IPS DF 19.7 (cell line): ENCODE measurements around the gene SNAI3.

Experiments
- DNase-seq: peaks from one replicate; pipeline ENCODE4 v3.0.0-alpha.2; 2013; ENCODE audit warnings: low read depth, low spot score

The SNAI3 gene

DNA sequence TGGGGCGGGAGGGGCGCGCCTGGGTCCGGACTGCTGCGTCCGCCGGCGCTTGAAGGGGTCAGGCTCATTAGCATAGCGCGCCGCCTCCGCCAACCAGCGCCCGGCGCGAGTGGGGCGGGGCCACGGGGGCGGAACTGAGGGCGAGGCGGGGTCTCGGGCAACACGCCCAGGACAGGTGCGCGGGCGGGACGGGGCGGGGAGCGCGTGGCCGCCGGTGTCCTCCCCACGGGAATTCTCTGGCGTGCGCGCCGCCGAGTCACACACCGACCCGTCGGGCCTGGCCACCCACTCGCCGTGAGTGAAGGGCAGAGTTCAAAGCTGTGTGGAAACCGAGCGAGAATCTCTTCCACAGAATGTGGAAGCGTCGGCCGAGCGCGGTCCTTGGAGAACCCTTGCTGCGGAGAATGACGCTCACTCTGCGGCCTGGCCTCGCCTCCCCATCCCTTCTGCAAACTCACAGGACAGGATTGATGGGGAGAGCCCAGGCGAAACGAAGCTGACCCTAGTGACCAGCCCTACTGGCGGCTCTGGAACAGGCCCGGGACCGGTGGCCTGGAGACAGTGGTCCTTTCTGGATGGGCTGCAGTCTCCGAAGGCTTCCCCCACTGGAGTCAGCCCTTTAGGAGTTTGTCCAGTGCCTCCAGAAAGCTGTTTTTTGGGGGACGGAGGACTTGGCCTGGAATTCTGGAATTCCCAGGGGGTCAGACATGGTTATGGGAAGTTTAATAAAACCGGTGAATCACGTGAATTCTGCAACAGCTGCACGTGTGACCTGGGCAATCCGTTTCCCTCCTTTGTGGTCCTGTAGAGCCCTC lies at the start of gene SNAI3:
SNAI3 (minus strand) TSS at position 69 of the 815 bp plus-strand sequence. CDS start 101 bp downstream, outside the sequence.
- DNase-seq = no peak

DNA sequence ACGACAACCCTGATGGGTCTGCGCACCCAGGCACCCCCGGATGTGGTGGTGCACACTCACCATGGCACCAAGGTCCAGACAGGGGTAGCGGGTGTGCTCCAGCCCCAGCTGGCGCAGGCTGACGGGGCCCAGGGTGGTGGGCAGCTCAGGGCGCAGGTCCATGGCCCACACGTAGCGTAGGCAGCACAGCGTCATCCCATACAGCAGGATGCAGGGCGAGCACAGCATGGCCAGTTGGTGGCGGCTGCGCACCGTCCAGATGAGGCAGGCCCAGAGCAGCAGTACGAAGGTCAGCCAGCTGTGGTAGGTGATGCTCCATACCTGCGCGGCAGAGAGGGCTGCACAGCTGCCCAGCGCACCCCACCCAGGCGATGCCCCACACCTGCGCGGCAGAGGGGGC lies 49.8 kb upstream of the SNAI3 start:
- DNase-seq = no peak

DNA sequence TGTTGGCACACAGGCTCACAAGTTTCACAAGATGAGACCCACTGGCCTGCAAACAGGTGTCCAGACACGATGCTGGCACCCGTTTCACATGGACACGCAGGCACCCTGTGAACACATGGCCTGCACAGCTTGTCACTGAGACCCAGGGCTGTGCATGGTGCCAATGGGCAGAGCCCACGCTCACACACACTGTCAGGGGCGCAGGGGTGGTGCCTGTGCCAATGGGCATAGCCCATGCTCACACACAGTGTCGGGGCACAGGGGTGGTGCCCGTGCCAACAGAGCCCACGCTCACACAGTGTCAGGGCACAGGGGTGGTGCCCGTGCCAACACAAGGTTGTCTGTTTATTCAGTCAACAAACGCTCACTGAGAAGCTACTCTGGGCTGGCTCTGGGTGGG lies 49.3 kb upstream of the SNAI3 start:
- DNase-seq = no peak

DNA sequence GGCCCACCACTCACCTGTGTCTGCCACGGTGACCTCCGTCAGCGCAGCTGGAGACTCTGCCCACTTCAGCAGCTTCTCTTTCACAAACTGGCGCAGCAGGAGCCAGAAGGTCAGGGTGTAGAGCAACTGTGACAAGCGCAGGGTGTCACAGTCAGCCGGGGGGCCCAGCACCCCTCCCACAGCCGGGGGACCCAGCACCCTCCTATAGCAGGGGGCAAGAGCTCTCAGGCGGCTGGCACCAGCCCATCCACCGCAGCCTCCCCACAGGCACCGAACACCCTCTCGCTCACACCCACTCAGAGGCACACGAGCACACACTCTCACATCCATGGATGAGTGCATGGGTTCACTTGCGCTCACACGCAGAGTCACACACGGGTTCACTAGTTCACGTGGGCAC lies 48.8 kb upstream of the SNAI3 start:
- no peak for DNase-seq

DNA sequence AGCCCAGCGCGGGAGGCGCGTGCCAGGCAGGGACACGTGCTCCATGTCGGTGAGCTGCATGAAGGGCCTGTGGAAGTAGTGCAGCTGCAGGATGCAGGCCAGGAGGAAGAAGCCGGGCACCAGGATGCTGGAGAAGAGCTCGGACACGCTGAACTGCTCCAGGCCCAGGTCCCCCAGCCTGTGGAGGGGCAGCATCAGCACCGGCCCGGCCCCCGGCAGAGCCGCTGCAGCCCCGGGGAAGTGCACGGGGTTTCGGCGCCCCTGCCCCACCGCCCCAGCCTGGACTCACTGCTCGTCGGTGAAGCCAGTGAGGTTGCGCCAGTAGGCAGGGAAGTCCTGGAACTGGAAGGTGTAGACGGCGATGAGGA lies 48.0 kb upstream of the SNAI3 start:
- DNase-seq = no peak

DNA sequence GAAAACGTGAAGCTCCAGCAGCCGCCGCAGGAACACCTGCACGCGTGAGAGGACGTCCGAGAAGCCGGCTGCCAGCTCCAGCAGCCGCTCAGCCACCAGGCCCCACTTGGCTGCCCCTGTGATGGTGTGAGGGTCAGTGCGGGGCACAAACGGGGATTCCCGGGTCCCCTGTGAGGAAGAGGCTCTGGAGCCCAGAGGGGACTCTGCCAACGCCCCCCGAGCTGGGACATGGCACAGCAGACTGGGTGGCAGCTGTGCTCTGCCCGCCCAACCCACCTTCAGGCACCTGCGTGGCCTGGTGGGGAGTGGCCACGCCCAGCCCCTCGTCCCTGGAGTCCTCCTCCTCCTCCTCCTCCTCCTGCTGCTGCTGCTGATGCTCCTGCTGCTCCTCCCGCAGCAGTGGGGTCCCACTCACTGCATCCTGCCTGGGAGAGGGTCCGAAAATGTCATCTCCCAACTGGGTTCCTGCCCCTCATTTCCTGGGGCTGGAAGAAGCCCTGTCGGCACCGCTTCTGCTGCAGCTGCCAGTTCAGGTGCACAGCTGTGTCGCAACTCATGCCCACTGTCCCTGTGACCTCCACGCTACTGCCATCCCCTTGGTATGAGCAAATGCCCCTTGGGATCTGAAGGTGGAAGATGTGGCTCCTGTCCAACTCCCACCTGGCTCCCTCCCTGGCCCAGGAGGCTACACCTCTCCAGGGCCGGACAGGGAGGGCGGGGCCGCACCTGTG lies 47.5 kb upstream of the SNAI3 start:
- DNase-seq = no peak

DNA sequence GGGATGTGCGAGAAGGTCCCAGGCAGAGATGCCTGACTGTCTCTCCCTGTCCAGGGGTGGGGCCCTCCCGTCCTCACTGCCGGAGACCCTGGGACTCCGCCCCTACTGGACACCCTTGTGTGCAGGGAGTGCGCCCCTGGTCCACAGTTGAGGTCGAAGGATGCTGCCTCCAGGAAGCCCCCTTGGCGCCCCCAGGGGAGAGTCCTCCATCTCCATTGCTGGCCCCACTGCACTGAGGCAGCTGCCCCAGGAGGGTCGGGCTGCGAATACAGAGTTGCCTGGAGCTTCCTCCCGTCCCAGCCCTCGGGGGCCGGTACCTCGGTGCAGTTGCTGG lies 46.6 kb upstream of the SNAI3 start:
- no peak for DNase-seq

DNA sequence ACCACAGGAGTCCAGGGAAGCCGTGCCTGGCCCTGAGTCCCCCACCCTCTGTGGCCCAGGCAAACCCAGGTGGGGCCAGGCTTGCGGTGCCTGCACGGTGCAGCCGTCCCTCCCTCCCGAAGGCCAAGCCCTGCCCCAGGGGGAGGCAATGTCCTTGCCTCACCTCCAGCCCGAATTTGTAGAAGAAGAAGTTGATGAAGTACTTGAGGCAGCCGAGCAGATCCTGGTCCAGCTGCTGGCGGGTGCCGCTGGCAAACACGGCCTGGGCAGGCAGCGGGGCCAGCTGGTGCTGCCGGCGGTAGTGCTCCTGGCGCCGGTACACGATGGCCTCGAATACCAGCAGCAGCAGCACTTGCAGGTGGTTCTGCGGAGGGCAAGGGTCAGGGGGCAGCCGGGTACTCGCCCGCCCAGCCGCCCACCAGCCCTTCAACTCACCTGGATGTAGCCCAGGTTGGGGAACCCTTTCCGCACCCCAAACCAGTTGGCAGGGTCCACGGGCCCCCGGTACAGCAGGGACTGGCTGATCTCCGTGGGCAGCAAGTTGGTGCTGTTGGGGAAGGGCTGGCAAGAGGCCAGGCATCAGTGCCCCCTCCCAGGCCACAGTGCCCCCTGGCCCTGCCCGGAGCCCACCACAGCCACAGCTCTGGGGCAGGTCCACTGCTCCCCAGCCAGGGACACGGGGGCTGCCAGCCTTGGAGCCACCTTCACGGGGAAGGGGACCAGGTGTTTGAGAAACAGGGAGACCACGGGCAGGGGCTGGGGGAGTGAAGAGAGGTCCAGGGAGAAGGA lies 46.1 kb upstream of the SNAI3 start:
- no peak for DNase-seq

DNA sequence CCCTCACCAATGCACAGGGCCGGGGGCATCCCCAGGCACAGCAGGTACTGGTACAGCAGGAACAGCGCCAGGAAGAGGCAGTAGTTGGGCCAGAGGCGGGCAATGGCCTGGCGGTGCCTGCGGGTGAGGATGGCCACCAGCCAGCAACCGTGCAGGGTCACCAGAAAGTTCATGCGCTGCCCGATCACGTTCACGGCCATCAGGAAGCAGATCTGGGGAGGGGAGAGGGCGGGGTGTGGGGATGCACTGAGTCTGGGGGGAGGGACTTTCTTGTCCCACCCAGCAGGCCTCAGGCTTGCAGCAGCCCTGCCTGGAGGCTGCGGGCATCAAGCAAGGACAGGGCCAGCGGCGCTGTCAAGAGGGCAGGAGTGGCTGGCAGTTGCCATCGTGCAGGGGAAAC lies 45.4 kb upstream of the SNAI3 start:
- no peak for DNase-seq

DNA sequence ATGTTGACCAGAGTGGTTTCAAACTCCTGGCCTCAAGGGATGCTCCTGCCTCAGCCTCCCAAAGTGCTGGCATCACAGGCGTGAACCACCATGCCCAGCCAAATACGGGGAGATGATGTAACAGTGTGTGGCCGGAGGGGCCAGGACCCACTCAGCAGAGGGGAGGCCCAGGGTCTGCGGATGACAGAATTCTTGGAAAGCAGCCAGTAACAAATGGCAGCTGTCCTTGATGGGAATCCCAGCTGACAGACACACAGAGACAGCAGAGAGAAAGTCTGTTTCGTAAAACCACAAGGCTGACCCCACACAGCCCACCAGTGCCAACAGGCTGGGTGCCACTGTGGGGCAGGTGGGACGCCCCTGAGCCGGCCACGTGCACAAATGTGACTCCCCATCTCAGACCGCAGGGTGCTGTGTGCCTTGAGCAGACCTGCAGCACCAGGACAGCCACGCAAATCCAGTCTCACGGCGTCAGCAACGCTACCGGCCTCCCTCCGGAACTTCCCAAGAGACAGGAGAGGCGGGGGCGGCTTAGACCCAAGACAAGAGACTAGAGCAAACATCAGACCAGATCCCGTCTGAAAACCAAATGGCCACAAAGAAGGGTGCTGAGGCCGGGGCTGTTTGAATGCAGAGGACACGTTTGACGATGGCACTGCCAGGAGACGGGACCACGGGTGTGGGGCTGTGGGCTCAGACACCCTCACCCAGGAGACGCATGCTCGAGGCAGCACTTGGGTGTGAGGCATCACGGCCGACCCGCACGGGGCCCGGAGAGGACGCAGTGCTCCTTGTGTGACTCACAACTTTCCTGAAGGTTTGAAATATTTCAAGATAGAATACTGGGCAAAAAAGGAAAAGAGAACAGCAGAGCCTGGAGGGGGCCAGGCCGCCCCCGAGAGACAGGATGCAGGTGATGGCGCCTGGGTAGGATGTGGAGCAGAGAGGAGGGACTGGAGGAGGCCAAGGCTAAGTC lies 44.6 kb upstream of the SNAI3 start:
- no peak for DNase-seq

DNA sequence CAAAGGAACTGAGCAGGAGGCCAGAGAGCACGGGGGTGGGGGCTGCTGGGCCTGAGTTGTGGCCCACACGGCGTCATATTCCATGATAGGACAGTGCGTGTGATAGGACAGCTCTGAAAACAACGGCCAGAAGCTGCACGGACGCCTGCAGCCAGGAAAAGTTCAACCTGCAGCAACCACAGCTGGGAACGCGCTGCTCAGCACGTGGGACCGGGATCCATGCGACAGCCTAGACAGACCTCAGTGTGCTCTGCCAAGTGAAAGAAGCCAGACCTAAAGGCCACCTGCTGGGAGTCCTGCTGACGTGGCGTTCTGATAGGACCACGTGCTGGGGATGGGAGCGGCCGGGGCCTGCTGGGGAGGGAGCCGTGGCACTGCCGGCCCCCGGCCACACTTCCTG lies 41.6 kb upstream of the SNAI3 start:
- DNase-seq = no peak

DNA sequence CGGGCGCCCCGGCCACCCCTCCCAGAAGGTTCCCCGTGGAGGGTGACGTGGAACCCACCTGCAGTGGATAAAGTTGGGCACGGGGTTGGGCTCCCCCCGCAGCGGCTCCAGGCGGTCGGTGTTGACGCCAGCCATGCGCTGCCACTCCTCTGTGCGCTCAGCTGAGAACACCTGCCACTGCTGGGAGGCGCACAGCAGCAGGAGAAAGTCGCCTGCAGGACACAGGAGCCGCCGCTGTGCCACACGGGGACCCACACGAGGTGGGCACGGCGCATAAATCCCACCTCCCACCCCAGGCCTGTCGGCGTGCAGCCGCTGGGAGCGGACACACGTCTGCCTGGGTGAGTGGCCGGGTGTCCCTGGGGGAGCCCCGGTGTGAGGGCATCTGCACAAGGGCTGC lies 40.7 kb upstream of the SNAI3 start:
- no peak for DNase-seq

DNA sequence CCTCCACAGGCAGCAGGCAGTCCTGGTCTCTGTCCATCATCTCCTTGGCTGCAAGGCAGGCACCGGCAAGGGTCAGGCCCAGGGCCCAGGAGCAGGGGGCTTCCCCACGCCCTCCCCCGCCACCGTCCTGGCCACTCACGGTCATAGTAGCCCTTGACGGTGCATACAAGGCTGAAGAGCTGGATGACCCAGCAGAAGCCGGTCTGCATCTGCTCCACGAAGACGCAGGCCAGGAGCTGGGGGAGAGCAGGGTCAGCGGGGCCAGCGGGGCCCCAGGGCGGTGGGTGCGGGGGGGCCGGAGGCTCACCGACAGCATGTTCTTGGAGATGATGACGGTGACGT lies 40.1 kb upstream of the SNAI3 start:
- no peak for DNase-seq

DNA sequence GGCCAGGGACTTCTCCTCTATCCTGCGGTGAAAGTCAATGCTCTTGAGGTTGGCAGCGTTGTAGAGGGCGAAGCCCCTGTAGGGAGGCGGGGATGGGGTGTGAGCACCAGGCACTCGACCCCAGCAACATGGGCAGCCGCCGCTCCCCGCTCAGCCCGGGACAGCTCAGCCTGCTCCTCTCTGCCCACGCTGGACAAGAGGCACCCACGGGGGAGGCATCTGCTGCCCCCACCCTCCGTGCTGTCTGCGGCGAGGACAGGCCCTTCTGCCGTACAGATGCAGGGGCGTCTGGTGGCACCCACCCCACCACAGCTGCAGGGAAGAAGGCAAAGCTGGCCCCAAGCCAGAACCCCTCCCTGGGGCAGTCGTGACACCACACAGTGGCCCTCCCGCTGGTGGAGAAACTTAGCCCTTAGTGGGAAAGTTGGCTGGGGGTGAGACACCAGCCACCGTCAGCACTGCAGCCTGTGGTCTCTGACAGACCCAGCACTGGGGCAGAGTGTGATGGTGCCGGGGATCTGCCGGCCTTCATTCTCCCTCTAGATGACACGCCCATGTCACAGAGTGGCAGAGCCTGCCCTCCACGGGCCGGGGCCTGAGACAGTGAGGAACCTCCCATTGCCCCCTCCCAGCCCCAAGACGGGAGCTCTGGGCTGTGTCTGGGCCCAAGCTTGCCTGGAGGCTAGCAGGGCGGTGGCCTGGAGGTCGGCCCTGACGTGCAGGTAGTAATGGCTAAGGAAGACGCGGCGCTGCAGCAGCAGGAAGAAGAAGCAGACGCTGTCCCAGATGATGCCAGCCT lies 39.5 kb upstream of the SNAI3 start:
- no peak for DNase-seq

DNA sequence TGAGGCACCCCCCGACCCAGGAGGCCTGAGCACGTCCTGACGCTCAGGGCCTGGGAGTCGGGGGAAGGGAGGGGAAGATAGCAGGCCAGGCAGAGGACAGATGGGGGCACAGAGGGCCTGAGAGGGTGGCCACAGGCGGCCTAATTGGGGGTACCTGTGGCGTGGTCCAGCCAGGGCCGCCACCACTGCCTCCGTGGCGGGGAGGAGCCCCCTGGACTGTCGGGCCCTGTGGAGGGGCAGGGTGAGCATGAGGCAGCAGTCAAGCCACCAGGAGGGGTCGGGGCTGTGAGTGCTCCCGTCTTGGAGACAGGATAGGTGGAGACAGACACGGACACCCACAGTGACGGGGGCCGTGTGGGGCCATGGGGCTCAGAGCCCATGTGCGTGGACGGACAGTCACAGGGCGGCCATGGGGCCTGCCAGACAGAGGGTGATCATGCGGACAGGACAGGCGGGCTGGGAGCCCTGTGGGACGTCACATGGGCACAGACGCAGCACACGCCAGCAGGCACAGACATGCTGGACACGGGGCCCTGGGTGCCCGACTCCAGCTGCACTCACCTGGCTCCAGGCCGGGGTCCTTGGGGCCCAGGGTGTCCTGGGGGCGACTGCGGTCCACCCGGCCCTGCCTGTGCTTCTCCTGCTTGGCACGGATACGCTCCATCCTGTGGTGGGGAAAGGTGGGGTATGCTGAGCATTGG lies 38.7 kb upstream of the SNAI3 start:
- DNase-seq = no peak

DNA sequence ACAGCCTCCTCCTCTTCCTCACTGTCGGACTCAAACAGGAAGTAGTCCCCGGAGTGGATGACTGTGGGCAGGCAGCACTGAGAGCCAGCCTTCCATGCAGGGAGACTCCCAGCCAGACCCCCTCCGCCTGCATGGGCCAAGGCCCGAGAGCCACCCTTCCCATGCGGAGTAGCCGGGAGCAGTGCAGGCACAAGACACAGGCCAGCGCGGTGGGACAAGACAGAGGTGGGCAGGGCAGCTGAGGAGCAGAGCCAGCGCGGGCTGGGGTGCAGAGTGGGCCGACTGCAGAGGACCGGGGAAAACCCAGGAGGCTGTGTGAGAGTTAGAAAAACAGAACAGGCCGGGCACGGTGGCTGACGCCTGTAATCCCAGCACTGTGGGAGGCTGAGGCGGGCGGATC lies 37.6 kb upstream of the SNAI3 start:
- no peak for DNase-seq

DNA sequence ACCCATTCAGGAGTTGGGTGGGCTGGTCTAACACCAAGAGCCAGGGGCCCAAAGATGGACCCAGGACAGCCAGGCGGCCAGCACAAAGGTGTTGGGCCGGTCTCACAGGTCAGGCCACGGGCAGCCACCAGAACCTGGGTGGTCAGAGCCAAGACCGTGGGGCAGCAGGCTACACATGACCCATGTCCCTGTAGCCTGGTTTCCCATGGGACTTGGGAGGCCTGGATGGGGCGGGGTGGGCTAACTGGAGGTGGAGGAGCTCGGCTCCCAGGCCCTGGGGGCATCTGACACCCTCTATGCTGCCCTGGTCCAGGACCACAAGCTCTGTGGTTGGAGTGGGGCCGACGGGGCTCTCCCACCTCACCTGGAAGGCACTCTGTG lies 37.2 kb upstream of the SNAI3 start:
- DNase-seq = no peak

DNA sequence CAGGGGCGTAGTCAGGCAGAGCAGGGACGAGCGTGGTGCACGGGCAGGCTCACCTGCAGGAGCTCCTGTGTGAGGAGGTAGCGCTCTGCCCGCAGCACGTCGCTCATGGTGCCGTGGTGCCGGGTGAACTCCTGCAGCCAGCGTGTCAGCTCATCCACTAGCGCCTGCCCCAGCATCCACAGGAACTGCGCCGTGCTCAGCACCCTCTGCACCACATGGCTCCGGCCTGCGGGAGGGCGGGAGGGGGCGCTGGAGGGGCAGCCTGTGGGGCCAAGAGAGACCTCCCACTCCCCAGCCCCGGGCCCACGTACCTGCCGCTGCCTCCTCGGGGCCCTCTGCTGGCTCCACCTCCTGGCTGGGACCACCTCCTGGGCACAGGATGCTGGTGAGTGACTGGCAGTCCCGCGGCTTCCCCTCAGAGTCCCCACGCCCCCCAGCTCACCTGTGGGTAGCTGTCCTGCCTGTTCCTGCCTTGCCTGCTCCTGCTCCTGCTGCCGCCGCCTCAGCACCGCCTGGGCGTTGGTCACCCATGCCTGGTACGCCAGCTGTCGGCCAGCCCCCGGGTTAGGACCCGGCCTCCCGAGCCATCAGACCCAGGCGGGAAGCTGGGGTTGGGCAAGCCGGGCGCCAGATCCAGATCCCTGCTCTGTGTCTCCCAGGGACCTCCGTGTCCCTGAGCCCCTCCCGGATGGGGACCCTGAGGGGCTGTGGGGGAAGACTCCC lies 36.6 kb upstream of the SNAI3 start:
- DNase-seq = no peak
